ENCODE results near the gene BRIP1.

Gene BRIP1

DNA sequence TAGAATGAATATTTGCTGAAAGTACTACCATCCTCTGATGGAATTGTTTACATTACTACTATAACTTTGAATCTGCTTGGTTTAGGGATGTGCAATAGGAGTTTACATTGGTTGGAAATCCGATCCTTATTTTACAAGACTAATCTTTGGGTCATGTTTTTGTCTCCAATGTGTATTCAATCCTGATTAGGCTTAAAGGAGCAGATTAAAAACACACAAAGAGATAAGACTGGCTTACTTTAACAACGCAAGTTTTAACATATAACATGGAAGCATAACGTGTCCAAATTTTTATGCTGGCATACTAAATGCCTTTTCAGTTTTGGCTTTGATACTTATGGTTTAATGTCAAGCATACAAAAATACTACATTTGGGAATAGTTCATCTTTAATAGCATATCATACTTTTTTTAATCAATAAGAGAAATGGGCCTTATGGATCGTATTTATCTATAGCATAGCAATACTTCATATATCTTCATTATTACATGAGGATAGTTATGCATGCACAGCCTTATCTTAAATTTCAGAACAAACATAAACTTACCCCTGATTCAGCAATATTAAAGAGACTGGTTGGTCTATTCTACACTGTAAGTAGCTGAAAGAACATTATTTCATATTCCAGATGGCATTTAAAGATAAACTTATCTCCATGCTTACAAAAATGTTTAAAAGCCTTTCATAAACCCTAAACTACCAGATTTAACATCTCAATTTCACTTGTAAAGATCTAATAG is 202.4 kb downstream of the BRIP1 start:
- no peak overlapping the region for H3K4me3 ChIP-seq (ENCODE audit: low read depth, low read length)
- no peak for DNase-seq (ENCODE audit: low read depth)
- in situ Hi-C loops (cut with HindIII; ENCODE audit: low sequenced_read_pairs), result no loop called here
- TF ChIP-seq, protein P1, sequence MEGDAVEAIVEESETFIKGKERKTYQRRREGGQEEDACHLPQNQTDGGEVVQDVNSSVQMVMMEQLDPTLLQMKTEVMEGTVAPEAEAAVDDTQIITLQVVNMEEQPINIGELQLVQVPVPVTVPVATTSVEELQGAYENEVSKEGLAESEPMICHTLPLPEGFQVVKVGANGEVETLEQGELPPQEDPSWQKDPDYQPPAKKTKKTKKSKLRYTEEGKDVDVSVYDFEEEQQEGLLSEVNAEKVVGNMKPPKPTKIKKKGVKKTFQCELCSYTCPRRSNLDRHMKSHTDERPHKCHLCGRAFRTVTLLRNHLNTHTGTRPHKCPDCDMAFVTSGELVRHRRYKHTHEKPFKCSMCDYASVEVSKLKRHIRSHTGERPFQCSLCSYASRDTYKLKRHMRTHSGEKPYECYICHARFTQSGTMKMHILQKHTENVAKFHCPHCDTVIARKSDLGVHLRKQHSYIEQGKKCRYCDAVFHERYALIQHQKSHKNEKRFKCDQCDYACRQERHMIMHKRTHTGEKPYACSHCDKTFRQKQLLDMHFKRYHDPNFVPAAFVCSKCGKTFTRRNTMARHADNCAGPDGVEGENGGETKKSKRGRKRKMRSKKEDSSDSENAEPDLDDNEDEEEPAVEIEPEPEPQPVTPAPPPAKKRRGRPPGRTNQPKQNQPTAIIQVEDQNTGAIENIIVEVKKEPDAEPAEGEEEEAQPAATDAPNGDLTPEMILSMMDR (IDR thresholded peaks at IDR 0.05; ENCODE audit: low read depth, low read length, missing control alignments), result no peak

DNA sequence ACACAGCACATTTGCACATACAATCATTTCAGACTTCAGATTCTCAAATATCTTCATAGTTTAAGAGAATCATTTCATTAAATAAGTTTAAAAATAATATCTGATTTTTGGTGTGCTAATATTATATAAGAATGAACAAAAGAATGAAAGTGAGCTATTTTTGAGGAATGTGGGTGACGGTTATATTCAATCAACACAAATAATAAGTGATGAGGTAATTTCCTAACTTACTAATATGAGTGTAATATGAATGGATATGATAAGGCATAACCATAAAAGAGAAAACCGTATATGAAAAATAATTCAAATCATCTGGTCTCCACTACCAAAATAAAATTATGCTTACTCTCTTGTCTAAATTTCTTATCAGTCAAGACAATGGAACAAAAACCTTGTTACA is 203.9 kb downstream of the BRIP1 start:
- TF ChIP-seq, protein P1 (IDR thresholded peaks at IDR 0.05; ENCODE audit: low read depth, low read length, missing control alignments), result no peak
- in situ Hi-C loops (cut with HindIII; ENCODE audit: low sequenced_read_pairs), result no loop called here
- DNase-seq (ENCODE audit: low read depth), result no peak
- H3K4me3 ChIP-seq (ENCODE audit: low read depth, low read length), result no peak overlapping the region

DNA sequence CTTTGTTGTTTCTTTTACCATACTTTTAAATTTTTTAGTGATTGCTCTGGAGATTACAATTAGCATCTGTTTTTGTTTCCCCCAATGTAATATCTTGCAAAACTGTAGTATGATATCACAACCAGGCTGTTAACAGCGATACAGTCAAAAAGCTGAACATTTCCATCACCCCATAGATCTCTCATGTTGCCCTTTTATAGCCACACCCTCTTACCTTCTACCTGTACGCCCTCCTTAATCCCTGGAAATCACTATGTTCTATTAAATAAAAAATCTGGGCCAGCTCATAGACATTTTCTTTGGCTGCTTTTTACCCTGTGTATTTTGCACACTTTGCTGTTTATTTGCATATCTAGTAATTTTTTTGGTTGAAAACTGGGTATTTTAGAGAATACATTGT is 205.1 kb downstream of the BRIP1 start:
- DNase-seq (ENCODE audit: low read depth), result no peak
- in situ Hi-C loops (cut with HindIII; ENCODE audit: low sequenced_read_pairs), result no loop called here
- TF ChIP-seq, protein P1 (IDR thresholded peaks at IDR 0.05; ENCODE audit: low read depth, low read length, missing control alignments), result no peak
- no peak overlapping the region for H3K4me3 ChIP-seq (ENCODE audit: low read depth, low read length)

DNA sequence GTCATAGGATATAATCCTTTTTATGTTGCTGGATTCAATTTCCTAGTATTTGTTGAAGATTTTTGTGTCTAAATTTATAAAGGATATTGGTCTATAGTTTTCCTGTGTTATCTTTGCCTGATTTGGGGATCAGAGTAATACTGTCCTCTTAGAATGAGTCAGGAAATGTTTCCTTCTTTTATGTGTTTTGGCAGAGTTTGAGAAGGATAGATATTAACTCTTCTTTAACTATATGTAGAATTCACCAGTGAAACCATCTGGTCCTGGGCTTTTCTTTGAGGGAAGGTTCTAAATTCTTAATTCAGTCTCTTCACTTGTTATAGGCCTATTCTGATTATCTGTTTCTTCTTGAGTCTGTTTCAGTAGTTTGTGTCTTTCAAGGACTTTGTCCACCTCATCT is 206.0 kb downstream of the BRIP1 start:
- no peak overlapping the region for H3K4me3 ChIP-seq (ENCODE audit: low read depth, low read length)
- TF ChIP-seq, protein P1 (IDR thresholded peaks at IDR 0.05; ENCODE audit: low read depth, low read length, missing control alignments), result no peak
- in situ Hi-C loops (cut with HindIII; ENCODE audit: low sequenced_read_pairs), result no loop called here
- DNase-seq (ENCODE audit: low read depth), result no peak

DNA sequence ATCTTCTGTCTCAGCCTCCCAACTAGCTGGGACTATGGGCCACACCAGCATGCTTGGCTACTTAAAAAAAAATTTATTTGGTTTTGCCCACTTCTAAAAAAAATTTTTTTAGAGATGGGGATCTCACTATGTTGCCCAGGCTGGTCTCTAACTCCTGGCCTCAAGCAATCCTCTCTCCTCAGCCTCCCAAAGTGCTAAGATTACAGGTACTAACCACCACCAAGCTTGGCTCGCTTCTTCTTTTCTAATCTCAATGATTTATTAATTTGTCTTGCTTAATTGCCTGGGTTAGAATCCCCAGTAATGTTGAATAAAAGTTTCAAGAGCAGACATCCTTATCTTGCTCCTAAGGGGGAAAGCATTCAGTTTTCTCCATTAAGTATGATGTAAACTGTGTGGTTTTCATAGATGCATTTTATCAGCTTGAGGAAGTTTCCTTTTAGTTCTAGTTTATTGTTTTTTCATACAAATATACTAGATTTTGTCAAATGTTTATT is 206.6 kb downstream of the BRIP1 start:
- in situ Hi-C loops (cut with HindIII; ENCODE audit: low sequenced_read_pairs), result no loop called here
- no peak for DNase-seq (ENCODE audit: low read depth)
- TF ChIP-seq, protein P1 (IDR thresholded peaks at IDR 0.05; ENCODE audit: low read depth, low read length, missing control alignments), result no peak
- H3K4me3 ChIP-seq (ENCODE audit: low read depth, low read length), result no peak overlapping the region

DNA sequence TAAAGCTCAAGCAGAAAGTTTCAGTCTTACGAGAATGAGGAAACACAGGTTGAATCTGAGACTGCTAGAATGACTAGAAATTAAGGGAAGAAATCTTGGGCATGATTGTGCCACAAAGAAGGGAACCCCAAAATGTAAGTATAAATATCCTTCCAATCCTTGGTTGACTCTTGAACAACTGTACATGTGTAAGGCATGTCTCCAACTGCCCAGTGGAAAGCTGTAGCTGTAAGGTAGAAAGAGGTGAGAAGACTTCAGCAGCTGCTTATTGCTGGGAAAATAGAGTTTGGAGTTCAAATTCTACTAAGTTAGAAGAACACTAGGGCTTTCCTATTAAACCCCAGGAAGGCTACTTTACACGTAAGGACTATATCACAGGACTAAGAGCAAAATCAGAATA is 212.6 kb downstream of the BRIP1 start:
- H3K4me3 ChIP-seq (ENCODE audit: low read depth, low read length), result no peak overlapping the region
- no peak for DNase-seq (ENCODE audit: low read depth)
- in situ Hi-C loops (cut with HindIII; ENCODE audit: low sequenced_read_pairs), result no loop called here
- TF ChIP-seq, protein P1 (IDR thresholded peaks at IDR 0.05; ENCODE audit: low read depth, low read length, missing control alignments), result no peak
